ENCODE measurements around the gene PSMC3IP. TPM values are rescaled to one million over a fixed set of nuclear protein-coding genes. Genes with fewer than 3 reads are reported as not detected.

PSMC3IP gene
- total and polyA plus RNA-seq, 2 of the 4 experiments (the other 2 are of a cell fraction), result 5.6 to 9.8 TPM

- no peak overlapping the region for H3K4me3 ChIP-seq (ENCODE audit: insufficient read depth, low read depth, low read length)
- H3K56ac ChIP-seq (ENCODE audit: extremely low read depth, insufficient read depth, low read length), result no peak overlapping the region
- H2BK5ac ChIP-seq (ENCODE audit: low read depth, low read length, poor library complexity, severe bottlenecking), result no peak overlapping the region
- H3K79me1 ChIP-seq (ENCODE audit: low read depth in 1 of 2, low read length in 2 of 2), result peaks cover 11 to 38% of the 10 kb centered on the region in 2 experiments; a peak in 3 of 4 replicates
- no peak overlapping the region for H4K91ac ChIP-seq (ENCODE audit: insufficient read depth, low read depth, low read length)
- dilution Hi-C loops (cut with HindIII; ENCODE audit: low sequenced_read_pairs, unreplicated experiment), result no loop called here
- no peak overlapping the region for H2BK120ac ChIP-seq (ENCODE audit: low read depth, low read length)
- DNase-seq (no peak), ATAC-seq (ENCODE audit: low read depth) (no peak)
- H2BK15ac ChIP-seq (ENCODE audit: low read depth, low read length), result no peak overlapping the region
- intact Hi-C loops (cut with micrococcal nuclease), result no loop called here
- H2AK9ac ChIP-seq (replicated peaks; ENCODE audit: low read depth, low read length, poor library complexity), result peak overlapping the region; percentile 19
- H4K8ac ChIP-seq (ENCODE audit: low read depth in 2 of 2, low read length in 2 of 2), result no peak overlapping the region
- no peak overlapping the region for H3K18ac ChIP-seq (ENCODE audit: low read depth, low read length)
- no TSS peak for BruUV-seq (replicated peaks)
- H3K27ac ChIP-seq (ENCODE audit: insufficient read depth, low read length), result no peak overlapping the region
- peaks cover 5% of the 10 kb centered on the region for H3K4me1 ChIP-seq (ENCODE audit: control insufficient read depth, insufficient read depth, low read length)
- H3K36me3 ChIP-seq (ENCODE audit: control insufficient read depth, insufficient read depth, low read length), result peaks cover 56% of the 10 kb centered on the region
- 100% methylated on average over 4 of the region's 10 CpGs; no CpG with 5 or more reads in 1 of the 2 experiments for WGBS, 2 experiments (ENCODE audit: extremely low coverage in 2 of 2, insufficient read length in 1 of 2)
- no peak overlapping the region for H4K5ac ChIP-seq (ENCODE audit: low read depth, low read length)
- no peak overlapping the region for H2AFZ ChIP-seq (replicated peaks; ENCODE audit: low read length, poor library complexity)
- H2BK20ac ChIP-seq (ENCODE audit: low read depth, low read length), result no peak overlapping the region
- H3K23ac ChIP-seq (ENCODE audit: low read depth, low read length), result no peak overlapping the region
- POLR2A ChIA-PET (ENCODE audit: unreplicated experiment), result no interaction called here
- no peak overlapping the region for H3K4me2 ChIP-seq (ENCODE audit: low read depth, low read length)
- CTCF ChIA-PET, result no interaction called here
- in situ Hi-C loops (cut with MboI; ENCODE audit: low sequenced_read_pairs), result no loop called here
- no peaks in the 10 kb centered on the region for H3K27me3 ChIP-seq (ENCODE audit: control insufficient read depth, insufficient read depth, low read length)
- H3K14ac ChIP-seq (replicated peaks; ENCODE audit: low read depth, low read length), result no peak overlapping the region
- no peak overlapping the region for H2AK5ac ChIP-seq (ENCODE audit: low read depth, low read length)
- H3K9ac ChIP-seq (ENCODE audit: low read depth, low read length), result no peak overlapping the region
- H3K9me3 ChIP-seq (ENCODE audit: control insufficient read depth, insufficient read depth, low read length), result no peaks in the 10 kb centered on the region
- TF ChIP-seq, protein P1, sequence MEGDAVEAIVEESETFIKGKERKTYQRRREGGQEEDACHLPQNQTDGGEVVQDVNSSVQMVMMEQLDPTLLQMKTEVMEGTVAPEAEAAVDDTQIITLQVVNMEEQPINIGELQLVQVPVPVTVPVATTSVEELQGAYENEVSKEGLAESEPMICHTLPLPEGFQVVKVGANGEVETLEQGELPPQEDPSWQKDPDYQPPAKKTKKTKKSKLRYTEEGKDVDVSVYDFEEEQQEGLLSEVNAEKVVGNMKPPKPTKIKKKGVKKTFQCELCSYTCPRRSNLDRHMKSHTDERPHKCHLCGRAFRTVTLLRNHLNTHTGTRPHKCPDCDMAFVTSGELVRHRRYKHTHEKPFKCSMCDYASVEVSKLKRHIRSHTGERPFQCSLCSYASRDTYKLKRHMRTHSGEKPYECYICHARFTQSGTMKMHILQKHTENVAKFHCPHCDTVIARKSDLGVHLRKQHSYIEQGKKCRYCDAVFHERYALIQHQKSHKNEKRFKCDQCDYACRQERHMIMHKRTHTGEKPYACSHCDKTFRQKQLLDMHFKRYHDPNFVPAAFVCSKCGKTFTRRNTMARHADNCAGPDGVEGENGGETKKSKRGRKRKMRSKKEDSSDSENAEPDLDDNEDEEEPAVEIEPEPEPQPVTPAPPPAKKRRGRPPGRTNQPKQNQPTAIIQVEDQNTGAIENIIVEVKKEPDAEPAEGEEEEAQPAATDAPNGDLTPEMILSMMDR (conservative IDR thresholded peaks at IDR 0.05; ENCODE audit: low read depth, low read length), result no peak
- TF ChIP-seq CEBPB (IDR thresholded peaks at IDR 0.05; ENCODE audit: low read depth, low read length) (no peak), MXI1 (IDR thresholded peaks at IDR 0.05; ENCODE audit: borderline replicate concordance, low read depth, low read length) (no peak), FOS (IDR thresholded peaks at IDR 0.05; ENCODE audit: low read depth, low read length) (no peak), POLR2A (IDR thresholded peaks at IDR 0.05; ENCODE audit: low read depth, low read length) (no peak), ELK1 (IDR thresholded peaks at IDR 0.05; ENCODE audit: borderline replicate concordance, low read depth, low read length) (no peak), RCOR1 (IDR thresholded peaks at IDR 0.05; ENCODE audit: insufficient replicate concordance, low read length) (no peak), RAD21 (IDR thresholded peaks at IDR 0.05; ENCODE audit: low read length) (no peak), MAZ (IDR thresholded peaks at IDR 0.05; ENCODE audit: borderline replicate concordance, low read depth, low read length) (no peak), NFE2L2 (IDR thresholded peaks at IDR 0.05; ENCODE audit: low read depth, low read length) (no peak), SMC3 (IDR thresholded peaks at IDR 0.05; ENCODE audit: low read depth, low read length) (no peak), MAFK (IDR thresholded peaks at IDR 0.05; ENCODE audit: low read depth, low read length) (no peak)
- TF ChIP-seq, protein P2, sequence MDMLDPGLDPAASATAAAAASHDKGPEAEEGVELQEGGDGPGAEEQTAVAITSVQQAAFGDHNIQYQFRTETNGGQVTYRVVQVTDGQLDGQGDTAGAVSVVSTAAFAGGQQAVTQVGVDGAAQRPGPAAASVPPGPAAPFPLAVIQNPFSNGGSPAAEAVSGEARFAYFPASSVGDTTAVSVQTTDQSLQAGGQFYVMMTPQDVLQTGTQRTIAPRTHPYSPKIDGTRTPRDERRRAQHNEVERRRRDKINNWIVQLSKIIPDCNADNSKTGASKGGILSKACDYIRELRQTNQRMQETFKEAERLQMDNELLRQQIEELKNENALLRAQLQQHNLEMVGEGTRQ (IDR thresholded peaks at IDR 0.05; ENCODE audit: low read depth, low read length), result no peak
- peaks cover 14% of the 10 kb centered on the region; the same call in 1 of the 2 replicates for H4K20me1 ChIP-seq (ENCODE audit: insufficient read depth, low read length)
- H3K9me1 ChIP-seq (ENCODE audit: insufficient read depth, low read length), result no peaks in the 10 kb centered on the region; the same call in 1 of the 2 replicates
- H3K4ac ChIP-seq (ENCODE audit: low read depth, low read length), result no peak overlapping the region
Observed at GRCh38 chr17:42581744-42582270, 4.3 kb upstream of the PSMC3IP start.
